Ectodermal cell (in vitro differentiated cells): ENCODE results near the gene OIT3. TPM values are rescaled to one million over a fixed set of nuclear protein-coding genes. Genes with fewer than 3 reads are reported as not detected.

Experiments
- H3K27ac ChIP-seq: 2 replicates; pipeline ENCODE4 v1.7.0; 2013; ENCODE audit warnings: mild to moderate bottlenecking, low read depth, low read length; ENCODE audit not compliant: insufficient read depth, poor library complexity, severe bottlenecking
- H3K27me3 ChIP-seq: 2 replicates; pipeline ENCODE4 v1.7.0; 2013; ENCODE audit warnings: mild to moderate bottlenecking, low read length; ENCODE audit not compliant: insufficient read depth, control insufficient read depth, poor library complexity, severe bottlenecking
- H3K36me3 ChIP-seq: one replicate; pipeline ENCODE4 v1.7.0; 2013; ENCODE audit warnings: low read length; ENCODE audit not compliant: control insufficient read depth, insufficient read depth
- H3K4me1 ChIP-seq: one replicate; pipeline ENCODE4 v1.7.0; 2013; ENCODE audit warnings: low read length; ENCODE audit not compliant: control insufficient read depth, insufficient read depth
- H3K4me3 ChIP-seq: 2 replicates; pipeline ENCODE4 v1.7.0; 2013; ENCODE audit warnings: low read depth, low read length, control low read depth; ENCODE audit not compliant: insufficient read depth
- H3K9me3 ChIP-seq: 2 replicates; pipeline ENCODE4 v1.7.0; 2013; ENCODE audit warnings: mild to moderate bottlenecking, low read length, moderate library complexity; ENCODE audit not compliant: control insufficient read depth
- WGBS, 2 experiments: methylation state at CpG; one replicate each; pipeline ENCODE4 v1.1.7; 2013; ENCODE audit warnings: missing lambda C conversion rate in 2 of 2; 5-methylcytosine and 5-hydroxymethylcytosine counted together
- polyA plus RNA-seq, 4 experiments: library from polyadenylated mRNA; stranded (reverse); fragments of 50-300 nt; gene quantifications; one replicate each; pipeline ENCODE4 v1.2.3, GENCODE V29; 2013

The OIT3 gene
- polyA plus RNA-seq (2013, experiment 1 of 4): not detected
- not detected for polyA plus RNA-seq (2013, experiment 2 of 4)
- not detected for polyA plus RNA-seq (2013, experiment 3 of 4)
- not detected for polyA plus RNA-seq (2013, experiment 4 of 4)

DNA sequence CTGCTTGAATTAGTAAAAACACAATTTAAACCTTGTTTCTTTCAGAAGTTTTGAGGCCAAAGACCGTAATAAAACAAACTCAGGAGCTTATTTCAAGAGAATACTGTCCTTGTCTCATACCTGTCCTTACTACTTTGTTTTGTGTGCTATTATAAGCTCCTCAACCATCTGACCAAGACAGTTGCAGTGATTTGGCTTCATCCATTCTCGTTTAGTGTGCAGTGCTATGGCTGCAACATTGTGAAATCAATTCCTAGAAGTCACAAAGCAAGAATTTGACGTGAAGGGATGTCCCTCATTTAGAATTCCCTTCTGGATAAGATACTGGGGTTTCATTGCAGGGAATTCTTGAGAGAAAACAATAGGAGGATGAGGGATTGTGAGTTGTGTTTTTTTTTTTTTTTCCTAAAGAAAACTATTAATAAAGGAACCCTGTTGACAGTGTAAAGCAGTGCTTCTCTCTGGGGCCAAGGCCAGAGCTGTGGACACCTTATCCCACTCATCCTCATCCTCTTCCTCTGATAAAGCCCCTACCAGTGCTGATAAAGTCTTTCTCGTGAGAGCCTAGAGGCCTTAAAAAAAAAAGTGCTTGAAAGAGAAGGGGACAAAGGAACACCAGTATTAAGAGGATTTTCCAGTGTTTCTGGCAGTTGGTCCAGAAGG is at the start of gene OIT3:
Gene OIT3 (plus strand): TSS at position 604 of the 663 bp plus-strand sequence. CDS start 60 bp downstream, outside the sequence.
- no peaks in the 10 kb centered on the region for H3K9me3 ChIP-seq
- H3K36me3 ChIP-seq: no peaks in the 10 kb centered on the region
- no peak within 1 kb of the TSS for H3K27ac ChIP-seq
- no peaks in the 10 kb centered on the region for H3K4me1 ChIP-seq
- no peak within 1 kb of the TSS for H3K4me3 ChIP-seq
- WGBS, 2 experiments: 87 to 91% methylated on average over 4 of the region's 4 CpGs
- H3K27me3 ChIP-seq: no peaks in the 10 kb centered on the region

- Histone ChIP-seq H3K9me3 (no peaks in the 10 kb centered on the region), H3K36me3 (no peaks in the 10 kb centered on the region), H3K27me3 (no peaks in the 10 kb centered on the region), H3K27ac (no peak overlapping the region), H3K4me1 (no peaks in the 10 kb centered on the region), H3K4me3 (no peak overlapping the region)
- 82 to 92% methylated on average over 6 to 7 of the region's 7 CpGs for WGBS, 2 experiments
Observed at GRCh38 chr10:72846238-72846637, 47.3 kb upstream of the OIT3 start.

GRCh38 chr10:72847681-72848080 is 45.9 kb upstream of the OIT3 start:
- Histone ChIP-seq H3K4me3 (no peak overlapping the region), H3K36me3 (no peaks in the 10 kb centered on the region), H3K27ac (no peak overlapping the region), H3K4me1 (no peaks in the 10 kb centered on the region), H3K27me3 (no peaks in the 10 kb centered on the region), H3K9me3 (no peaks in the 10 kb centered on the region)
- WGBS, 2 experiments: 98 to 99% methylated on average over 2 of the region's 2 CpGs

GRCh38 chr10:72850861-72851260 is 42.7 kb upstream of the OIT3 start:
- Histone ChIP-seq H3K27me3 (no peaks in the 10 kb centered on the region), H3K4me3 (no peak overlapping the region), H3K36me3 (no peaks in the 10 kb centered on the region), H3K9me3 (no peaks in the 10 kb centered on the region), H3K4me1 (no peaks in the 10 kb centered on the region), H3K27ac (no peak overlapping the region)
- 94 to 98% methylated on average over 2 of the region's 2 CpGs for WGBS, 2 experiments

- H3K4me3 ChIP-seq: no peak overlapping the region
- no peaks in the 10 kb centered on the region for H3K36me3 ChIP-seq
- H3K27ac ChIP-seq: no peak overlapping the region
- no peaks in the 10 kb centered on the region for H3K27me3 ChIP-seq
- WGBS, 2 experiments: no CpG with 5 or more reads among the region's 1 CpG
- no peaks in the 10 kb centered on the region for H3K9me3 ChIP-seq
- no peaks in the 10 kb centered on the region for H3K4me1 ChIP-seq
Observed at GRCh38 chr10:72851509-72851908, 42.0 kb upstream of the OIT3 start.

GRCh38 chr10:72852508-72852907 is 41.0 kb upstream of the OIT3 start:
- Histone ChIP-seq H3K4me1 (no peaks in the 10 kb centered on the region), H3K36me3 (no peaks in the 10 kb centered on the region), H3K4me3 (no peak overlapping the region), H3K27me3 (no peaks in the 10 kb centered on the region), H3K9me3 (no peaks in the 10 kb centered on the region), H3K27ac (no peak overlapping the region)
- 86 to 99% methylated on average over 2 of the region's 2 CpGs for WGBS, 2 experiments

DNA sequence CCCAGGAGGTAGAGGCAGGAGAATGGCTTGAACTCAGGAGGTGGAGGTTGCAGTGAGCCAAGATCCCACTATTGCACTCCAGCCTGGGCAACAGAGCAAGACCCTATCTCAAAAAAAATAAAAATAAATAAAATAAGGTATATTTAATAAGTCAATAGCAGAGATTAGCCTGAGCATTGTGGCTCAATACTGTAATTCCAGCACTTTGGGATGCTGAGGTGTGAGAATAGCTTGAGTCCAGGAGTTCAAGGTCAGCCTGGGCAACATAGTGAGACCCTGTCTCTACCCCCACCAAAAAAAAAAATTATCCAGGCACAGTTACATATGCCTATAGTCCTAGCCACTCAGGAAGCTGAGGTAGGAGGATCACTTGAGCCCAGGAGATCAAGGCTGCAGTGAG is 38.4 kb upstream of the OIT3 start:
- Histone ChIP-seq H3K4me3 (no peak overlapping the region), H3K36me3 (no peaks in the 10 kb centered on the region), H3K27ac (no peak overlapping the region), H3K9me3 (no peaks in the 10 kb centered on the region), H3K27me3 (no peaks in the 10 kb centered on the region), H3K4me1 (no peaks in the 10 kb centered on the region)

- Histone ChIP-seq H3K9me3 (no peaks in the 10 kb centered on the region), H3K4me1 (no peaks in the 10 kb centered on the region), H3K27ac (no peak overlapping the region), H3K36me3 (no peaks in the 10 kb centered on the region), H3K4me3 (no peak overlapping the region), H3K27me3 (no peaks in the 10 kb centered on the region)
- 86 to 100% methylated on average over 1 of the region's 2 CpGs for WGBS, 2 experiments
Observed at GRCh38 chr10:72855790-72856189, 37.7 kb upstream of the OIT3 start.

GRCh38 chr10:72858067-72858466 is 35.5 kb upstream of the OIT3 start:
- no peaks in the 10 kb centered on the region for H3K9me3 ChIP-seq
- H3K27ac ChIP-seq: no peak overlapping the region
- WGBS, 2 experiments: 94 to 97% methylated on average over 6 of the region's 6 CpGs
- H3K36me3 ChIP-seq: no peaks in the 10 kb centered on the region
- no peak overlapping the region for H3K4me3 ChIP-seq
- H3K27me3 ChIP-seq: no peaks in the 10 kb centered on the region
- no peaks in the 10 kb centered on the region for H3K4me1 ChIP-seq

DNA sequence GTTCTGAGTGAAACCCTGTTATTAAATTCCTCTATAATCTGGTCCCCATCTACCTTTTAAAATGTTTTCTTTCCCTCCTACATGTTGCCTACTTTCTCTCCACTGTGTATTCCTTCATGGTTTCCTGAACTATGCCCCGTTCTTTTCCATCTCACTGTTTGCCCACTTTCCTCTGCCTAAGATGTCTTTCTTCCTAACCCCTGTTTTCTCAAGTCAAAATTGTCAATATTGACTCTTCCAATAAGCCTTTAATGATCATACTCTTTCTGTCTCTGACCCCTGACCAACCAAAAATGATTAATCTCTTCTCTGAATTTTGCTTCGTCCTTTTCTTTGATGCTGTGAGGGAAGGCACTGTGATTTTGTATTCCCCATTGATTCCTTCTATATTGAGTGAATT is 30.6 kb upstream of the OIT3 start:
- no peaks in the 10 kb centered on the region for H3K27me3 ChIP-seq
- no peaks in the 10 kb centered on the region for H3K4me1 ChIP-seq
- H3K9me3 ChIP-seq: no peaks in the 10 kb centered on the region
- no peak overlapping the region for H3K4me3 ChIP-seq
- no peak overlapping the region for H3K27ac ChIP-seq
- H3K36me3 ChIP-seq: no peaks in the 10 kb centered on the region
- 91% methylated on average over 2 of the region's 2 CpGs for WGBS, 2 experiments
